ENCODE data around the gene STATH.
"Not testable (repeated sequence)": the region's sequence is repeated elsewhere in the genome, so short reads cannot be mapped to it uniquely, and the experiment has no call there.

DNA sequence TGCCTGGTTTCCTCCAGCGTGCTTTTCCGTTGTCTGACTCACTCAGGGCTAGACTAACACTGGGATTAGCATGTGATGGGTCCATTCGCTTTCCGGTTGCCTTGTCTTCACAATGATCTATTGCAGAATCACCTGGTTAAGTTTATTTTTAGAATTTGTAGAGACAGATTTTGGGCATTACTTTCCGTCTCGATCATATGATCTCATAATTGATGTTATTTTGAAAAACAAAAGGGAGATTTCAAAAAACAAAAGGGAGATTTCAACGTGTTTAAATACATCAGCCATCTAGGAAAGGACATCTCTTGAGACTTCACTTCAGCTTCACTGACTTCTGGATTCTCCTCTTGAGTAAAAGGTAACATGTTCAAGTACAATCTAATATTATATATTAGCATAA, 32.4 kb downstream of the STATH start, which contains the start of gene HTN3:
- TF ChIP-seq GATA2, GATA3 (IDR thresholded peaks at IDR 0.05; ENCODE audit: low read depth, low read length): not testable (repeated sequence)
